ENCODE measurements around the gene GJA9.

- no peak for TF ChIP-seq POLR2A (IDR thresholded peaks at IDR 0.05; ENCODE audit: low read depth, low read length)
- no peak for TF ChIP-seq POLR2AphosphoS5 (IDR thresholded peaks at IDR 0.05; ENCODE audit: low read depth, low read length)
- no peak for TF ChIP-seq TAF1 (IDR thresholded peaks at IDR 0.05; ENCODE audit: low read depth, low read length)
- no peak for TF ChIP-seq SPI1 (IDR thresholded peaks at IDR 0.05; ENCODE audit: low read depth, low read length)
- TF ChIP-seq PAX5 (IDR thresholded peaks at IDR 0.05; ENCODE audit: insufficient read depth, low read length, severe bottlenecking), result no peak
Measured at GRCh38 chr1:38834221-38834782, 47.1 kb downstream of the GJA9 start.

Data from GM12891 (cell line).